ENCODE results near the gene KCTD4.
"Not testable (repeated sequence)": the region's sequence is repeated elsewhere in the genome, so short reads cannot be mapped to it uniquely, and the experiment has no call there.

KCTD4 gene

DNA sequence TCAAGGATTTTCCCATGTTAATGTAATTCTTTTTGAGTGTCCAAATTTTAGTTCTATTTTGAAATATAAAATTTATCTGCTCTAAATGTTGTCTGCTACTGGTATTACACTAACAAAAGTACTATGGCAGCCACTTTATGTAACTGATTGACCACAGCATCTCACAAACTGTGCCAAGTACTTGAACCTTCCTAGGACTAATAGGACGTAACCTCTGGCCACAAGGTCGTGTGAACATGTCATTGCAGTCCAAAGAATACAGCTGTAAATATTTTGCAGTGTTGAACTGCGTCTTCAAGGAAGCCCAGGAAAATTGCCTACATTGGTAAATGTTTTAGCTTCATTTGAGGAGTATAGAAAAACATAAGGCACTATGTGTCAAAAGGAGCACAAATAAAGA lies 1.9 kb downstream of the KCTD4 start:
- H3K27ac ChIP-seq = no peak overlapping the region
- TF ChIP-seq ZFX (IDR thresholded peaks at IDR 0.05) = no peak
- TF ChIP-seq, protein P1, sequence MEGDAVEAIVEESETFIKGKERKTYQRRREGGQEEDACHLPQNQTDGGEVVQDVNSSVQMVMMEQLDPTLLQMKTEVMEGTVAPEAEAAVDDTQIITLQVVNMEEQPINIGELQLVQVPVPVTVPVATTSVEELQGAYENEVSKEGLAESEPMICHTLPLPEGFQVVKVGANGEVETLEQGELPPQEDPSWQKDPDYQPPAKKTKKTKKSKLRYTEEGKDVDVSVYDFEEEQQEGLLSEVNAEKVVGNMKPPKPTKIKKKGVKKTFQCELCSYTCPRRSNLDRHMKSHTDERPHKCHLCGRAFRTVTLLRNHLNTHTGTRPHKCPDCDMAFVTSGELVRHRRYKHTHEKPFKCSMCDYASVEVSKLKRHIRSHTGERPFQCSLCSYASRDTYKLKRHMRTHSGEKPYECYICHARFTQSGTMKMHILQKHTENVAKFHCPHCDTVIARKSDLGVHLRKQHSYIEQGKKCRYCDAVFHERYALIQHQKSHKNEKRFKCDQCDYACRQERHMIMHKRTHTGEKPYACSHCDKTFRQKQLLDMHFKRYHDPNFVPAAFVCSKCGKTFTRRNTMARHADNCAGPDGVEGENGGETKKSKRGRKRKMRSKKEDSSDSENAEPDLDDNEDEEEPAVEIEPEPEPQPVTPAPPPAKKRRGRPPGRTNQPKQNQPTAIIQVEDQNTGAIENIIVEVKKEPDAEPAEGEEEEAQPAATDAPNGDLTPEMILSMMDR (conservative IDR thresholded peaks at IDR 0.05) = no peak

DNA sequence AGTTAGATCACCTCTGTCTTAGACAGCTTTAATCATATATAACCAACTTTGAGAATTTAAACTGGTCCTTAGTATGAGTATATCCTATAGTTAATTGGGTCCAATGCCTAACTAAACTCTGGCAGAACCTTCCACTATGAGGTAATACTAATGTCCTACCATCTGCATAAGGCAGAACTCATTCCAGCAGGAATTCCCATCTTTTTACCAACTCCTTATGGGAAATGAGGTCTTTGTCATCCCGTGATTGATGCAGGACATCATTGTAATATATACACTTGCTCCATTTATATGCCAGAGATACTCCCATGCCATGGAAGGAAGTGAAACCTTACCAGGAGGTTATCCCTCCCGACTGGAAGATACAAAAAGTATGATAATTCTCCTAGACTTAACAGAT lies 2.8 kb downstream of the KCTD4 start:
- no peak overlapping the region for H3K27ac ChIP-seq
- TF ChIP-seq ZFX (IDR thresholded peaks at IDR 0.05) = no peak
- TF ChIP-seq, protein P1 (conservative IDR thresholded peaks at IDR 0.05) = no peak

GRCh38 chr13:45196622-45197021 lies 4.2 kb downstream of the KCTD4 start:
- H3K27ac ChIP-seq = no peak overlapping the region

DNA sequence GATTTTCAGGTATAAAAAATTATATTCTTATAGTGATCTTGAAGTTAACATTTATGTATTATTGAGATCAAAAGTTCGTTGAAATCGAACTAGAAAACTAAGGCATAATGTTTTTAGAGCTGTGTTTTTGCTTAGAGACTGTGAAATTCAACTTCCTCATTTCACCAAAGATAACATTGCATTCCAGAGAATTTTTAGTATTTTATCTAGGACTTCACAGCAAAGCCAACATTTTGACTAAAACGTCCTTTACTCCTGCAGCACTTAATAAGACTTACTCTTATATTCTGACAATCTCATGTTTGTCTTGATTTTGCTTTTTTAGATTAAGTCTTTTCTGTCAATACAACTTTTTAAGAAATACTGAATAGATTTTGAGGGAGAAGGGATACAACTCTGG lies 4.7 kb downstream of the KCTD4 start:
- no peak overlapping the region for H3K27ac ChIP-seq
- TF ChIP-seq, protein P1 (conservative IDR thresholded peaks at IDR 0.05) = no peak
- no peak for TF ChIP-seq ZFX (IDR thresholded peaks at IDR 0.05)

More at GRCh38 chr13:45196622-45197021, 4.2 kb downstream of the KCTD4 start:
- TF ChIP-seq, protein P1 (conservative IDR thresholded peaks at IDR 0.05) = no peak
- TF ChIP-seq ZFX (IDR thresholded peaks at IDR 0.05) = no peak

GRCh38 chr13:45195421-45195820 lies 5.4 kb downstream of the KCTD4 start:
- TF ChIP-seq, protein P1 (conservative IDR thresholded peaks at IDR 0.05) = no peak
- TF ChIP-seq ZFX (IDR thresholded peaks at IDR 0.05) = no peak
- no peak overlapping the region for H3K27ac ChIP-seq

DNA sequence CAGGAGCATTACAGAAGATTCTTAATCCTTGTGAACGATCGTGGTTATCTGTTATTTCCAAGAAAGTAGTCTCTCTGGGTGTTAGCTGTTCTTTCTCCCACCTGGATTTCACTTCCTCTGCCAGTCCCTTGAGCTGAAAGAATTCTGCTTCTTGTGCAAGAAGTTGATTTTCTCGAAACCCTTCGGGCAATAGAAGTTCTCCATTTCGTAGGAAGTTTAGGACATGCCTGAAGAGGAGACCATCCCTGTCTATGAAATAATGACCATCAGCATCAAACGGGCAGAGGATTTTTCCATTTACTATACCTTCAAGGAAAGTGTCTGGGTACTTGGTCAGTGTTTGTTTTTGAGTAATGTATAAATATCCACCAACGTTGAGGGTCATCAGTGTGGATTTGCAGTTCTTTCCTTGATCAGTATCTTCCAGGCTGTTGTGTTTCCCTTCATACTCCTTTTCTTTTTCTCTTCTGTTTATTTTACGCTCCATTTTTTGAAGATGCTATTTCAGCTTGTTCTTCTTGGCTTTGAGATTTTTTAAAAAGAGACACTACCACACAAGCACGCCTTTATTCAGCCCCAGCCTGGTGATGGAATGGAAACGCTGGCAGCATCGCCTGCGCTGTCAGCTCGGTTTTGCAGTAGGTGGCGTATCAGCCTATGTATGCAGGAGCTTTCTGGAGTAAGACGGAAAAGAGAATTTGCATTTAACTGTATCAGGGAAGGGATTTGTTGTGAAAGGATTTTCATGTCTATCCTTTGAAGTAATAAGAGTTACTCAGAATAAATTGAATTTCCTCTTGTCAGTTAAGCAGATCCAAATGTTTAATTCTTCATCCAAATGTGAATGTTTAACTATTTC lies 6.5 kb downstream of the KCTD4 start:
- no peak overlapping the region for H3K27ac ChIP-seq
- TF ChIP-seq ZFX (IDR thresholded peaks at IDR 0.05) = no peak
- TF ChIP-seq, protein P1 (conservative IDR thresholded peaks at IDR 0.05) = no peak

GRCh38 chr13:45191874-45192273 lies 9.0 kb downstream of the KCTD4 start:
- H3K27ac ChIP-seq = no peak overlapping the region

GRCh38 chr13:45189511-45189910 lies 11.3 kb downstream of the KCTD4 start:
- not testable (repeated sequence) for H3K27ac ChIP-seq

More at GRCh38 chr13:45191874-45192273, 9.0 kb downstream of the KCTD4 start:
- no peak for TF ChIP-seq ZFX (IDR thresholded peaks at IDR 0.05)
- TF ChIP-seq, protein P1 (conservative IDR thresholded peaks at IDR 0.05) = no peak

DNA sequence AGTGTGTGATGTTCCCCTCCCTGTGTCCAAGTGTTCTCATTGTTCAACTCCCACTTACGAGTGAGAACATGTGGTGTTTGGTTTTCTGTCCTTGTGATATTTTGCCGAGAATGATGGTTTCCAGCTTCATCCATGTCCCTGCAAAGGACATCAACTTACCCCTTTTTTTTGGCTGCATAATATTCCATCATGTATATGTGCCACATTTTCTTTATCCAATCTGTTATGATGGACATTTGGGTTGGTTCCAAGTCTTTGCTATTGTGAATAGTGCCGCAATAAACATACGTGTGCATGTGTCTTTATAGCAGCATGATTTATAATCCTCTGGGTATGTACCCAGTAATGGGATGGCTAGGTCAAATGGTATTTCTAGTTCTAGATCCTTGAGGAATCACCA lies 11.8 kb downstream of the KCTD4 start:
- H3K27ac ChIP-seq = not testable (repeated sequence)

Measured in C4-2B (cell line).